ENCODE data around the gene GTF2A2. TPM values are rescaled to one million over a fixed set of nuclear protein-coding genes. Genes with fewer than 3 reads are reported as not detected.

Gene GTF2A2
- total and polyA plus RNA-seq, 8 donors: 1.2 to 82.9 (median 26.5) TPM

- 89 to 95% (median 90%) methylated on average over 3 of the region's 3 CpGs for WGBS, 5 donors
- TF ChIP-seq CTCF (IDR thresholded peaks at IDR 0.05) (no peak), POLR2A (IDR thresholded peaks at IDR 0.05) (no peak), EP300 (IDR thresholded peaks at IDR 0.05) (no peak), POLR2AphosphoS5 (IDR thresholded peaks at IDR 0.05) (no peak)
- Histone ChIP-seq H3K36me3 (peaks cover 78 to 100% (median 100%) of the 10 kb centered on the region in 4 donors), H3K27ac (no peak overlapping the region), H3K4me3 (no peak overlapping the region), H3K4me1 (no peaks in the 10 kb centered on the region), H3K27me3 (no peaks in the 10 kb centered on the region), H3K9me3 (no peaks in the 10 kb centered on the region)
- DNase-seq: no peak
- intact Hi-C loops (cut with DNase I; ENCODE audit: low total_unique reads): no loop called here
Observed at GRCh38 chr15:59674361-59674877, 17.1 kb upstream of the GTF2A2 start.

- Histone ChIP-seq H3K27me3 (no peaks in the 10 kb centered on the region), H3K9me3 (no peaks in the 10 kb centered on the region), H3K27ac (no peak overlapping the region), H3K4me1 (no peaks in the 10 kb centered on the region), H3K36me3 (peaks cover 67 to 99% (median 96%) of the 10 kb centered on the region in 4 donors), H3K4me3 (no peak overlapping the region)
- WGBS, 5 donors: 83 to 94% (median 88%) methylated on average over 8 of the region's 8 CpGs
- intact Hi-C loops (cut with DNase I; ENCODE audit: low total_unique reads): no loop called here
- no peak for DNase-seq
- no peak for TF ChIP-seq EP300 (IDR thresholded peaks at IDR 0.05)
- TF ChIP-seq POLR2A (IDR thresholded peaks at IDR 0.05): no peak
- no peak for TF ChIP-seq POLR2AphosphoS5 (IDR thresholded peaks at IDR 0.05)
- no peak for TF ChIP-seq CTCF (IDR thresholded peaks at IDR 0.05)
Observed at GRCh38 chr15:59668556-59668955, 11.2 kb upstream of the GTF2A2 start.

- H3K27ac ChIP-seq: no peak overlapping the region
- TF ChIP-seq POLR2A (IDR thresholded peaks at IDR 0.05) (no peak), CTCF (IDR thresholded peaks at IDR 0.05) (no peak), EP300 (IDR thresholded peaks at IDR 0.05) (no peak), POLR2AphosphoS5 (IDR thresholded peaks at IDR 0.05) (no peak)
Observed at GRCh38 chr15:59662260-59662659, 4.9 kb upstream of the GTF2A2 start.

GRCh38 chr15:59659366-59659765 lies 2.1 kb upstream of the GTF2A2 start:
- peaks cover 16 to 29% (median 21%) of the 10 kb centered on the region in 4 donors for H3K4me1 ChIP-seq
- H3K9me3 ChIP-seq: no peaks in the 10 kb centered on the region
- no peak for TF ChIP-seq CTCF (IDR thresholded peaks at IDR 0.05)
- no peak for TF ChIP-seq POLR2AphosphoS5 (IDR thresholded peaks at IDR 0.05)
- no peak for TF ChIP-seq EP300 (IDR thresholded peaks at IDR 0.05)
- no peak for TF ChIP-seq POLR2A (IDR thresholded peaks at IDR 0.05)
- H3K27me3 ChIP-seq: no peaks in the 10 kb centered on the region
- no peak overlapping the region for H3K4me3 ChIP-seq
- no peak overlapping the region for H3K27ac ChIP-seq
- H3K36me3 ChIP-seq: peaks cover 10 to 54% (median 49%) of the 10 kb centered on the region in 4 donors
- intact Hi-C loops (cut with DNase I; ENCODE audit: low total_unique reads): no loop called here
- WGBS, 5 donors: 27 to 58% (median 36%) methylated on average over 1 of the region's 1 CpG
- DNase-seq: no peak

More at GRCh38 chr15:59662260-59662659, 4.9 kb upstream of the GTF2A2 start:
- Histone ChIP-seq H3K36me3 (peaks cover 22 to 78% (median 73%) of the 10 kb centered on the region in 4 donors), H3K4me3 (no peak overlapping the region), H3K27me3 (no peaks in the 10 kb centered on the region), H3K9me3 (no peaks in the 10 kb centered on the region), H3K4me1 (peaks cover 0 to 7% (median 3%) of the 10 kb centered on the region in 4 donors)
- peak in 1 of 2 donors; percentile 68 for DNase-seq
- intact Hi-C loops (cut with DNase I; ENCODE audit: low total_unique reads): no loop called here
- WGBS, 5 donors: 39 to 57% (median 51%) methylated on average over 1 of the region's 1 CpG

Data from stomach (tissue), 9 donors.